T-helper 1 cell treated with Interleukin-12 subunit alpha and Interleukin-12 subunit beta and Interleukin-4 antibody, amounts not matched to agents 30 ng/mL and 1 ng/mL, for 36 hours (primary cell): Measurements from ENCODE around the gene TLK2. TPM values are rescaled to one million over a fixed set of nuclear protein-coding genes. Genes with fewer than 3 reads are reported as not detected.

Experiments
- intact Hi-C: fragments of 100-400 bp; cut with micrococcal nuclease; formaldehyde crosslinking; loops from one replicate; pipeline ENCODE4 v1.15.1; 2024
- total RNA-seq: library from RNA; stranded (reverse); gene quantifications from 2 replicates; pipeline ENCODE4 v1.2.3, GENCODE V29; 2022

Gene TLK2
- total RNA-seq, 1 donor from 2014 or later: 46.9 TPM

DNA sequence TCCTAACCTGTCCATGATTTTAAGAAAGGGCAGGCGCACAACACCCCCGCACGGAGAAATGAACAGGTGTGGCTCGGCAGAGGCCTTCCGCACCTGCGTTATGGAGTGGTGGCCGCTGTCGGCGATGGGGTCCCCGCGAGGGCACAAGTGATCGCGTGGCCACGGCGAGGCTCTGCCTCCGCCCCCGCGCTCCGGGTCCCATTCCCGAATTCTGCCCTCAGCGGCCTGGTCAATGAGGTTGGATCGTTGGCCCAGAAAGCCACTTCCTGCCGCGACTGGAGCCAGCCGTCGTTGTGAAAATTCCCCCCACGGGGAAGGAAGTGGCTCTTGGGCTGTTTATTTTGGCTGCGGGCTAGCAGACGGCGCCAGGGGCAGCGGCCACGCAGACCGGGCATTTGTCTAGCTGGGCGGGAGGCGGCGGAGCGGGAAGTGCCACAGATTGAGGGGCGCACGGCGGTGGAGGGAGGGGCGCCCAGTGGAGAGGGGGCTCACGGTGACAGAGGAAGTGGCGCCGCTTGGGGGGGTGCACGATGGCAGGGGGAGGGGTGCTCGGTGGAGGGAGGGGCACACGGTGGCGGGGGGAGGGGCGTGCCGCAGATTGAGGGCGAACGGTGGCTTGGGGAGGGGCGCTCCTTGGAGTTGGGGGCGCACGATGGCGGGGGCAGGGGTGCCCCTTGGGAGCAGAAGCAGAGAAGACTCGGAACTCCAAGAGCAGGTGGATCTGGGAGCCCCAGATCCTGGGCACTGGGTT lies 173.8 kb downstream of the TLK2 start:
- intact Hi-C loops: loop anchor here (1.0 to 10.0 kb wide), 4 partner anchors 72 to 1976 kb away; partner anchors contain the start of genes BCAS3 and MAP3K3

DNA sequence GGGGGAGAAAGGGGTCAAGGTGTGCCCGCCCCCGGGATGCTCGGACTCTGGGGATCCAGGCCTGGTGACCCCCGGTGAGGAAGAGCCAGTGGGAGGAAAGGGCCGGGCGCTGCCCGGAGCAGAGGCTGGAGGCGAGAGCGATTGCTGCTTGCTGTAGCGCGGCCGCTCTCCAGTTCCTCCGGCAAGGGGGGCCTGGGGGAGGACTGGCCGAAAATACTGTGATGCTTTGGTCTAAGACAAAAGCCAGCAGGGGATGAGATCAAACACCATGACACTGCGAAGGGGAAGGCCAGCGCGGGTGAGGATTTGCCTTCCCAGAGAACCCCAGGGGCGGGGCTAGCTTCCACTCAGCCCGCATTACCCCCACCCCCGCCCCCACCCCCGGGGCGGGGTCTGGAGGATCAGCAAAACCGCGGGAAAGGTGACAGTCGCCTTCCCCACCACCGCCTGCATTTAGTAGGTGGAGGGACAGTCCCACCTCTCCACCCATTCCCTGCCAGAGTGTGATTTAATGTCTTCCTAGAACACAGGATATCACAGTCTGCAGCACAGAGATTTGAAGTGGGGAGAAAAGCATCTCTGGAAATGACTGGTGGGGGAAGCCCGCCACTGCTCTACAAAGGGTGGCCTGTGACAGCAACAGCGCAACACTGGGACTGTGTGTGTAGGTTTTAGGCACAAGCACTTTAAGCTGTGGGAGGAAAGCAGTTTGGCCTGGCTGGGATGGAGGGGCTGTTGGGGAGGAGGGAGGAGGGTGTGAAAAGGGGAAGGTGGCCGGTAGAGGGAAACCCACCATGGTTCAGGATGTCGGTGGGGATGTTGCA lies 174.6 kb downstream of the TLK2 start:
- intact Hi-C loops: loop anchor here (1.0 to 10.0 kb wide), 4 partner anchors 72 to 1976 kb away; partner anchors contain the start of genes BCAS3 and MAP3K3

GRCh38 chr17:62653826-62654761 lies 175.5 kb downstream of the TLK2 start:
- intact Hi-C loops: loop anchor here (1.0 to 10.0 kb wide), 4 partner anchors 71 to 1977 kb away; partner anchors contain the start of genes BCAS3 and MAP3K3

DNA sequence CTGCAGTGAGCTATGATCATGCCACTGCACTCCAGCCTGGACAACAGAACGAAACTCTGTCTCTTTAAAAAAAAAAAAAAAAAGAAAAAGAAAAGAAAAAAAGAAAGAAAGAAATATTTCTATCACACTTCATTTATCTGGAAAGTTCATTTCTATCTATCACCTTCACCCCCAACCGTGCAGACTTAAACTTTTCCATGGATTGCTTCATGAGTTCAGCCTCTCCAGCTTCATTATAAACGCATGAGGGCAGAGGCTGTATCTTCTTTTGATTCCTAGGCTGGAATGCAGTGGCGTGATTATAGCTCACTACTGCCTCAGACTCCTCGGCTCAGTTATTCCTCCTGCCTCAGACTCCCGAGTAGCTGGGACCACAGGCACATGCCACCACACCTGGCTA lies 177.0 kb downstream of the TLK2 start:
- intact Hi-C loops: loop anchor here (10.0 kb wide), 1 partner anchor 969 kb away; the partner anchor contains the start of gene MAP3K3

DNA sequence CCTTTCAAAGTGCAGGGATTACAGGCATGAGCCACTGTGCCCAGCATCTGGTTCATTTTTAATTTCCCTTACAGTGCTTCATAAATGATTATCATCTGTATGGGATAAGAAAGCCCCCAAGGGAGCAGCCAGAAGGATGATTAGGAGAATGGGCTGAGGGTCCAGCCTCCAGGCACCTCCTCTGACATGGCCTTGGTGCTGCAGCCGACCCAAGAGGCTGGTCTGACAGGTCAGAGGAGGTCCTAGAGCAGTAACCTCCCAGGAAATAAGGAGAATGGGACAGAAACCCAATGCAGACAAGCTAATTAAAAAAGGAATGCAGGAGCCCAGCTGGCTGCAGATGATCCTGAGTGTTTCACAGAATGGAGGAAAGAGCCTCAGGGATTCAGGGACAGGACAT lies 177.8 kb downstream of the TLK2 start:
- intact Hi-C loops: loop anchor here (10.0 kb wide), 1 partner anchor 968 kb away; the partner anchor contains the start of gene MAP3K3

- intact Hi-C loops: loop anchor here (10.0 kb wide), 1 partner anchor 968 kb away; the partner anchor contains the start of gene MAP3K3
Measured at GRCh38 chr17:62657145-62657665, 178.6 kb downstream of the TLK2 start.

GRCh38 chr17:62657690-62658089 lies 179.1 kb downstream of the TLK2 start:
- intact Hi-C loops: loop anchor here (10.0 kb wide), 1 partner anchor 967 kb away; the partner anchor contains the start of gene MAP3K3

- intact Hi-C loops: loop anchor here (10.0 kb wide), 1 partner anchor 966 kb away; the partner anchor contains the start of gene MAP3K3
Measured at GRCh38 chr17:62658136-62658920, 179.7 kb downstream of the TLK2 start.

DNA sequence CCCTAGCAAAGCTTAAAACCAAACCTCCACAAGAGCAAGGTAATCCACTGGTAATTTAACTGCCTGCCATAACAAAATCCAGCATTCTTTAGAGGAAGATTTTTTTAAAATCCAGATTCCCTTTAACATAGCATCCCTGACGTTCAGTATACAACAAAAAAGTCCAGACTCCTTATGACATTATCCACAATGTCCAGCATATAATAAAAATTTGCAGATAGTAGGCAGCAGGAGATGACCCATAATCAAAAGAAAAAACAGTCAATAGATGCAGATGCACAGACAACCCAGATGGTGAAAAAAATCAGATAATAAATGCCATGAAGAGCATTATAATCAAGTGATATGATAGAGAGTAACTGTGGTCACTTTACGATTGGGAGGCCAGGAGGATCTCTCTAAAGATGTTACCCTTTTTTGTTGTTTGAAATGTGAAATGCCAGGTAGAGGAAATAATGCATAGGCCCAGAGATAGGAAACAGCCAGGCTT lies 182.0 kb downstream of the TLK2 start:
- intact Hi-C loops: no loop called here

DNA sequence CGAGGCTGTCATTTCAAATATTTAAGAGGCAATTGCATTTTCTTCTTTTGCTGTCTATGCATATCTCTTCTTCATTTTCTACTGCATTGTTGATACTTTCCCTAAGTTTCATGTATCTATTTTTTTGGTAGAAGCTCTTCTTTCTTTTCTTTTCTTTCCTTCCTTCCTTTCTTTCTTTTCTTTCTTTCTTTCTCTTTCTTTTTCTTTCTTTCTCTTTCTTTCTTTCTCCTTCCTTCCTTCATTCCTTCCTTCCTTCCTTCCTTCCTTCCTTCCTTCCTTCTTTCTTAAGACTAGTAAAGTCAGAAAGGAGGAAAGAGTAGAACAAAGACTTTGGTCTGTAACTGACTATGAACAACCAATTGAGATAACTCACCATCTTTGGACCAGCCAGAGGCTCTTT lies 182.7 kb downstream of the TLK2 start:
- intact Hi-C loops: no loop called here

- intact Hi-C loops: no loop called here
Measured at GRCh38 chr17:62662855-62663254, 184.2 kb downstream of the TLK2 start.

Other genes with a start within 250 kb of the TLK2 start
- 0.27 TPM in 1 of 2 replicates, not detected in the other for gene EFCAB3, start 98.3 kb upstream of the TLK2 start, total RNA-seq
- gene METTL2A, start 54.9 kb upstream of the TLK2 start, total RNA-seq: 19.6 and 20.7 TPM in 2 replicates
- 0.59 and 0.74 TPM in 2 replicates for gene MRC2, start 148.8 kb downstream of the TLK2 start, total RNA-seq